Natural killer cell treated with Interleukin-12 subunit alpha and Interleukin-12 subunit beta and Interleukin-15 and Interleukin-18, amount 100 ng/mL, for 72 hours (primary cell): Measurements from ENCODE around the gene CLEC16A. TPM values are rescaled to one million over a fixed set of nuclear protein-coding genes. Genes with fewer than 3 reads are reported as not detected.

Experiments used
- ATAC-seq, 2 donors: fragments of 150-1000 bp; cut with Tn5 transposase in 1 of 2; sonication (Bioruptor Pico), chemical (Tn5 transposase) in 1 of 2; 2 replicates each; pipeline ENCODE4 v1.10.0; 2021
- DNase-seq: peaks from one replicate; pipeline ENCODE4 v3.0.0; 2022; ENCODE audit warnings: low spot score
- H3K27ac Mint-ChIP-seq, 2 donors: 1 replicate in 1 of 2; 2 replicates in 1 of 2; pipeline ENCODE4 v1.8.0; 2022; ENCODE audit warnings: mixed read lengths in 2 of 2, mild to moderate bottlenecking in 1 of 2, moderate library complexity in 1 of 2
- H3K27me3 Mint-ChIP-seq, 2 donors: 1 replicate in 1 of 2; 2 replicates in 1 of 2; pipeline ENCODE4 v1.8.0; 2022; ENCODE audit warnings: mixed read lengths in 2 of 2
- H3K36me3 Mint-ChIP-seq: one replicate; pipeline ENCODE4 v1.8.0; 2022; ENCODE audit warnings: mixed read lengths
- H3K4me1 Mint-ChIP-seq, 2 donors: 1 replicate in 1 of 2; 2 replicates in 1 of 2; pipeline ENCODE4 v1.8.0; 2022; ENCODE audit warnings: low read depth in 2 of 2, mixed read lengths in 2 of 2, mild to moderate bottlenecking in 1 of 2
- H3K4me3 Mint-ChIP-seq: one replicate; pipeline ENCODE4 v1.8.0; 2022; ENCODE audit warnings: mixed read lengths
- H3K9me3 Mint-ChIP-seq: 2 replicates; pipeline ENCODE4 v1.8.0; 2022; ENCODE audit warnings: mixed read lengths
- total RNA-seq, 2 donors: library from RNA; stranded (reverse); gene quantifications; one replicate each; pipeline ENCODE4 v1.2.3, GENCODE V29; 2022

Gene CLEC16A
- total RNA-seq, 2 donors from 2014 or later, result 42.5 to 60.2 TPM

DNA sequence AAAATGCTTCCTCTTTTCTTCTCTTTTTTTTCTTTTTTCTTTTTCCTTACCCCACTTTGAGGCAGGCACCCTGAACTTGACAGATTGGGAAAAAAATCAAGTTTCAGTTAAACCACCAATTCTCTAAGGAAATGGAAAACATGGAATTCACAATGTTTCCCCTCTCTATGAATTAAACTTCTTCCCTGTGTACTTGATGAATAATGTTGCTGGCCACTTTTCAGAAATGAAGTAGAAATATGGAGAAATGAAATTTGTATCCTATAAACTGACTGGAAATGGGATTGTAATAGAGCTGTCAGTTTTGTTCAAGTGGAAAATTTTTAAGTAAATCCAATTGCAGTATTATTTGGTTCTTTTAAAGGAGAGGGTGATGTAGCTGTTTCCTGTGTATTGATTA lies 129.8 kb downstream of the CLEC16A start:
- Mint-ChIP-seq H3K36me3 (peaks cover 21% of the 10 kb centered on the region), H3K4me3 (no peak overlapping the region), H3K27ac (peak overlapping the region; percentile 66 to 97), H3K27me3 (no peaks in the 10 kb centered on the region), H3K4me1 (peaks cover 68 to 83% of the 10 kb centered on the region in 2 donors), H3K9me3 (no peaks in the 10 kb centered on the region)
- ATAC-seq, result no peak
- no peak for DNase-seq

DNA sequence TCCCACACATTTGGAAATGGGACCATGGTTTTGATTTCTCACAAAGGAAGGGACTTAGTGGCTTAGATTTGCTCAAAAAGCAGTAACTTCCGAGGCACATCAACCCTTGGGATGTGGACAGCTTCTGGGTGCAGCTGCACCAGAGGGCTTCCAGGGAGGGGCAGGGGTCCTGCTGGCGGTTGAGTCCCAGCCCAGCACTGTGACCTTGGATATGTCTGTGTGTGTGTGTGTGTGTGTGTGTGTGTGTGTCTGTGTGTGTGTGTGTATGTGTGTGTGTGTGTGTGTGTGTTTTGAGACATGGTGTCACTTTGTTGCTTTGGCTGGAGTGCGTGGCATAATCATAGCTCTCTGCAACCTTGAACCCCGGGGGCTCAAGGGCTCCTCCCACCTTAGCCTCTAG lies 130.8 kb downstream of the CLEC16A start:
- peaks cover 78 to 93% of the 10 kb centered on the region in 2 donors for H3K4me1 Mint-ChIP-seq
- H3K9me3 Mint-ChIP-seq, result no peaks in the 10 kb centered on the region
- ATAC-seq (no peak), DNase-seq (no peak)
- H3K27ac Mint-ChIP-seq, result peak overlapping the region in 1 of 2 donors; percentile 97
- peaks cover 29% of the 10 kb centered on the region for H3K36me3 Mint-ChIP-seq
- H3K4me3 Mint-ChIP-seq, result no peak overlapping the region
- H3K27me3 Mint-ChIP-seq, result no peaks in the 10 kb centered on the region

DNA sequence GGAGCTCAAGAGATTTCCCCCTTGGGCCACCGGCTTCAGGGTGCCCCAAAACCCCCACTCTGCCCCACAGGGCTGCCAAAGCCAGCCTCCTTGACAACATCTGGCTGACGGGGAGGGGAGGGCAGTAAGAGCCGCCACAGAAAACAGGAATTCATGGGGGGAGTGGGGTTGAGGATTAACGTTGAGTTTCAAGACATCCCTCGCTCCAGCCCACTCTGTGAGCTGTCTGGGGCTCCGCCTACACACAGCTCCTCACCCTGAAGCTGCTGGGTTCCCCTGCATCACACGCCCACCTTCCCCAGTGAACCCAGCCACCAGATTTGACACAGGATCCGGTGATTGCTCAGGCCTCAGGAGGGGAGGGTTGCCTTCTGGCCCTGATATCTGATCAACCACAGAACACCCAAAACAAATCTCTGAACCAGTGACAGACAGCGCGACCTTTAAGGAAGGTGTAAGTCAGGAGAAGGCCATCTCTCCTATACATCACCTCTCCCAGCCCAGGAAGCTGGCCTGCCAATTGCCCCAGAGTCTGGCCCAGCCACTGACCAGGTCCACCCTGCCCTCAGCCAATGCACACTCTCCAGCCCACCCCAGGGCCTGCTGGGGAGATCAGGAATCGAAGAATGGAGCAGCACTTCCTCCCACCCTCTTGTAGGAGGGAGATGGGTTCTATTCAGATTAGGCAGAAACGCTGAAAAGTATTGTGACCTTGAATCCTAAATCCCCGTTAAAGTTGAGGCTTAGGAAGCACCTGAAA lies 132.1 kb downstream of the CLEC16A start:
- Mint-ChIP-seq H3K9me3 (no peaks in the 10 kb centered on the region), H3K27ac (peak overlapping the region; percentile 61 to 97), H3K4me1 (peaks cover 77 to 90% of the 10 kb centered on the region in 2 donors), H3K4me3 (peak overlapping the region; percentile 44), H3K27me3 (no peaks in the 10 kb centered on the region), H3K36me3 (peaks cover 25% of the 10 kb centered on the region)
- DNase-seq (peak; percentile 69), ATAC-seq (peak; percentile 58 to 67)

DNA sequence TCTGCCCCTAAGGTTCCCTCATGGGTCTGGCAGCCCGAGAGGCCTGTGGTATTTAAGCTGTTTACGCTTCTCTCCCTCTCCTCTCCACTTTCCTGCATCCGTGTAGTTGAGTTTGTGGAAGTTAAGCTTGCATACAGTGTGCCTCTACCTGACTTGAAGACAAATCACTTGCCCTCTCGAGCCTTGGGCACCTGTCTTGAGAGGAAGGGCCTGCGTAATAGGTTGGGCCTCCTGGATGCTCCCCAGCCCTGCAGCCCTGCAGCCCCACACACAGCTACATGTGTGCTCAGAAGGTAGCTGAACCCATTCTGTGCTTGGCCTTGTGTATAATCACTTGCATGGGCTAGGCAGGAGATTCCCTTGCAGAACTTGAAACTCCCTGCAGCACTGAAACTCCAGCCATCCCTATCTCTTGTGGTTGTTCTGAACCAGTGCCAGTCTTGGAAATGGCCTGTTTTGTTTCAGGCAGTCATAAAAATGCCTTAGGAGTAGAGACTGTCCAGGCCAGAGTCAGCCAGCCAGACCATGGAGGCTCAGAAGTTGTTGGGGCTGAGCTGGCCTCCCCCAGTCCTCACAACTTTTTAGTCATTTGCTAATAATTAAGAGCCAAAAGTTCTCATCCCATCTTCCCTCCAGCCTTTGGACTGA lies 134.6 kb downstream of the CLEC16A start:
- no peaks in the 10 kb centered on the region for H3K27me3 Mint-ChIP-seq
- no peak for DNase-seq
- peak overlapping the region; percentile 67 for H3K4me3 Mint-ChIP-seq
- peak overlapping the region; percentile 80 to 97 for H3K27ac Mint-ChIP-seq
- H3K9me3 Mint-ChIP-seq, result no peaks in the 10 kb centered on the region
- peaks cover 14% of the 10 kb centered on the region for H3K36me3 Mint-ChIP-seq
- ATAC-seq, result no peak
- peaks cover 64 to 65% of the 10 kb centered on the region in 2 donors for H3K4me1 Mint-ChIP-seq

DNA sequence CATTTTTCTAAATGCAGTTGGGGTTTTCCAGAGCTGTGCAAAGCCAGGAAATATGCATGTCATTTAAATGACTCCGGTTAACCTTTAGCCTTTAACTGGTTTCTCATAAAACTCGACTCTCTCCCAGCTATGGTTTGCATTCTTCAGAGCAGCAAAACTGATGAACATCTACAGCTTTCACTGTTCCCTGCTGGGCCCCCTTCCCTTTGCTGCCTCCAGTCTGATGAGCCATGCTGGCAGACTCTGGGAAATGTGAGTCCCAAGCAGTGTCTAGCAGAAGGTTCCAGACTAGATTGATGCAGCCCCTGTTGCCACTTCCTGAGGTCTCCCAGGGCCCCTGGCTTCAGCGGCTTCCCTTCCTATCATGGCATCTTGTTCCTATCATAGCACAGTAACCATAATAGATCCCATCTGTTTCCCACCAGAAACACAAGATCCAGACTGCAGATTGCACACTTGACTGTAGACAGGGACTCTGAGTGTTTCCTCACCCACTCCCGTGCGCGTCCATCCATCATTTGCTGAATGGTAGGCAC lies 135.4 kb downstream of the CLEC16A start:
- Mint-ChIP-seq H3K27ac (peak overlapping the region; percentile 80 to 97), H3K4me3 (peak overlapping the region; percentile 67), H3K36me3 (peaks cover 12% of the 10 kb centered on the region), H3K27me3 (no peaks in the 10 kb centered on the region), H3K9me3 (no peaks in the 10 kb centered on the region), H3K4me1 (peaks cover 57 to 61% of the 10 kb centered on the region in 2 donors)
- DNase-seq (no peak), ATAC-seq (no peak)

DNA sequence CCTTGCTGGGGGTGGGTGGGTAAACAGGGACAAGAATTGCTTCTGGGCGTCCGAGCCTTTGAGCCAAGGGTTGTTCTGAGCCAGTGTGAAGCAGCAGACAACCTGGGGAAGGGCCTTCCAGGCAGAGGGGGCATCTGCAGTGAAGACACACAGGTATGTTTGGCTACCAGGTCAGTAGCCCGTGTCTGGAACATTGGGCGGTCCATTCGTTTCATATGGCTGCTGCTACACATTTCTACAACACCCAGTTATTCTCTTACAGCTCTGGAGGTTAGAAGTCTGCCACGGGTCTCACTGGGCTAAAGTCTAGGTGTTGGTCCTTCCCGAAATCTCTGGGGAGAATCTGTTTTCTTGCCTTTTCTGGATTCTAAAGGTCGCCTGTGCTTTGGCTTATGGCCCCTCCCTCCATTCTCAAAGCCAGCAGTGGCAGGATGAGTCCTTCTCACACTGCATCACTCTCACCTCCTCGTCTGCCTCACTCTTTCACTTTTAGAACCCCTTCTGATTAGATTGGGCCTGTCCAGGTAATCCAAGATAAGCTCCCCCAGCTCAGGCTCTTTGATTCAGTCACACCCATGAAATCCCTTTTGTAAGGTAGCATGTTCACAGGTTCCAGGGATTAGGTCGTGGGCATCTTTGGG lies 136.1 kb downstream of the CLEC16A start:
- Mint-ChIP-seq H3K4me3 (peak overlapping the region; percentile 72), H3K27me3 (no peaks in the 10 kb centered on the region), H3K4me1 (peaks cover 52 to 58% of the 10 kb centered on the region in 2 donors), H3K36me3 (peaks cover 12% of the 10 kb centered on the region), H3K27ac (peak overlapping the region; percentile 80 to 97), H3K9me3 (no peaks in the 10 kb centered on the region)
- DNase-seq (no peak), ATAC-seq (no peak)

DNA sequence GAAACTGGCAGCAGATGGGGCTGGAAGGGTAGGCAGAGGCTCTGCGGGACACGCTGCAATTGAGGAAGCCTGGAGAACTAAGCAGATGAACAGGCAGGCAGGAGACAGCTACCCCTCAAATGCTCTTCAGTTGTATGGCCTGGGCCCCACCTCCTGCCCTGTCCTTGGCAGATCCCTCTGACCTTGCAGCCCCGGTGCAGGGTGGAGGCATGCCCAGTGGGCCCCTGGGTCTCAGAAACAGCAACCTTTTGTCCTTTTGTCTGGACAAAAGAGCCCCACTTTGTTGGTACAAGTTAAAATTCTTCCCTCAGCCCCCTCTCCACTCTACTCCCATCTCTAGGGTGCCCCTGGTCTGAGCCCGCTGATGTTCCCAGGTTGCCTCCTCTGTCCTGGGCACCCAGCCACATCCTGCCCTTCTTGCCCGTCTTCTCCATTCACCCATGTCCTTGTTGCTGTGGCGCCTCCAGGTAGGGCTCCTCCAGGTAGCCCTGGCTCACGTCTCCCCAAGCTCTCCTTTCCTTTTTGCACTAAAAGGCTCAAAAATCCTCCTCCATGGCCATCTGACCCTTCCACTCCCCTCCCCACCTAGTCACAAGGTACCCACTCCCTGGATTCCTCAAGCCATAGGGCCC lies 136.8 kb downstream of the CLEC16A start:
- ATAC-seq (no peak), DNase-seq (no peak)
- Mint-ChIP-seq H3K27me3 (no peaks in the 10 kb centered on the region), H3K27ac (peak overlapping the region; percentile 80 to 97), H3K4me1 (peaks cover 48 to 55% of the 10 kb centered on the region in 2 donors), H3K4me3 (peak overlapping the region; percentile 72), H3K9me3 (no peaks in the 10 kb centered on the region), H3K36me3 (peaks cover 12% of the 10 kb centered on the region)

DNA sequence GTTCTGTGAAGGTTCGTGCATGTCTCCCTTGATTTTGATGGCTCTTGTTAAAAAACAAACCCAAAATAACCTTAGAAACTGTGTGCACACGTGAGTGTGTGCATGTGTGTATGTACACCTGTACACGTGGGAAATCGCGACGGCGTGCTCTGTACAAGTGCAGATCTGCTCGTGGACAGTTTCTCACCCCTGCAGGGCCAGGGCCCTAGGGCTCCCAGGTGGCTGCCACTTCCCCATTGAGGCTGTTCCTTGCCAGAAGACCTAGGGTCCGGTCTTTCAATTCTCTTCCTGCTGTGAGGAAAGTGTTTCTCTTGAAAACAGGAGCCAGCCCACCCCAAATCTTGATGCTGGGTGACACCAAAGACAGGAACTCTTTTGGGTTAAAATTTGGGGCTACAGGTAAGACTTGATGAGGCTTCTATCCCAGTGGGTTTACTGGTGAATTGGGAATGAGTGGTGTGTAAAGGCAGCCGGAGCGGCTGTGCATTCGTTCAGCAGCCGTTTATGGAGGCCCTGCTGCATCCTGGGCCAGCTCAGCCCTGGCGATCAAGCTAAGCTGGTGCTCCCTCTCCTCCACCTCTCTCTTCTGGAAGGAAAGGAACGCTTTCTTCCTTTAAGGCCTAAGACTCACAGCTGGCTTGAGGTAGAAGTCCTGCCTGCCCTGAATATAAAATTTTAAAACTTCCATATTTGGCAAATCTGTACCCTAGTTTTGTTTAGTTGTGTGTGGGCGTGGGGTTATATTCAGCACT lies 137.9 kb downstream of the CLEC16A start:
- H3K36me3 Mint-ChIP-seq, result peaks cover 12% of the 10 kb centered on the region
- peak overlapping the region in 1 of 2 donors; percentile 97 for H3K27ac Mint-ChIP-seq
- ATAC-seq (no peak), DNase-seq (no peak)
- no peak overlapping the region for H3K4me3 Mint-ChIP-seq
- no peaks in the 10 kb centered on the region for H3K27me3 Mint-ChIP-seq
- peaks cover 36 to 45% of the 10 kb centered on the region in 2 donors for H3K4me1 Mint-ChIP-seq
- no peaks in the 10 kb centered on the region for H3K9me3 Mint-ChIP-seq

DNA sequence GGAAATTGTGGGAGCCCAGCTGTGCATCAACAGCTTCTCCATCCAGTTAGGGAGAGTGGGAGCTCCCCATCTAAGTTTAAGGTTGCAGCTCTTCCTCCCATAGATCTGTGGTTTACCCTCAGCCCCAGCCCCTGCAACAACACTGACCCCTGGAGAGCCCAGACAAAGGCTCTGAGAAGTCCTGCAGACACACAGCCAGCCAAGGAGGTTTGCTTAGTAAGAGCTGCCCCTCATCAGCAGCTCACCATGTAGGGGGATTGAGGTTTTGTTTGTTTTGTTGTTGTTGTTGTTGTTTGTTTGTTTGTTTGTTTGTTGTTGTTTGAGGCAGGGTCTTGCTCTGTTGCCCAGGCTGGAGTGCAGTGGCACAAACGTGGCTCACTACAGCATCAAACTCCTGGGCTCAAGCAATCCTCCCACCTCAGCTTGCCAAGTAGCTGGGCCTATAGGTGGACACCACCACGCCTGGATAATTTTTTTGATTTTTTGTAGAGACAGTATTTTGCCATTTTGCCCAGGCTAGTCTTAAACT lies 138.6 kb downstream of the CLEC16A start:
- H3K36me3 Mint-ChIP-seq, result peaks cover 12% of the 10 kb centered on the region
- H3K27ac Mint-ChIP-seq, result peak overlapping the region in 1 of 2 donors; percentile 54
- no peaks in the 10 kb centered on the region for H3K27me3 Mint-ChIP-seq

DNA sequence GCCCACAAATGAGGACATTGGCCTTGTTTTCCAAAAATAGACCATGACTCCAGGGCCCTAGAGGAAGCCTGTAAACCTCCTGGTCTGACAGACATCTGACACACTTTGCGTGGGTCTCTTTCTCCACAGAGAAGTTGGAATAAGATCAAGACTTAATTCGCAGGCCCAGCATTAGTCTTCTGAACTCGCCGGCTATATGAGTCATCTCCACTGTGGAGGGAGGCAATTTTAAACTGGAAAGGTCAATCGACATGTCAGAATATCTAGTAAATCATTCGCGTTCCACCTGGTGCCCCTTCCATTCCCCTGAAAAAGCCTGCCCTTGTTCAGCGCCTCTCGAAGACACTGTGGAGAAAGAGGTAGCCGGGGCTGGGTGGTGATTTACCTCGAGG lies 140.1 kb downstream of the CLEC16A start:
- H3K4me1 Mint-ChIP-seq, result peaks cover 14 to 32% of the 10 kb centered on the region in 2 donors
- DNase-seq, result no peak
- H3K4me3 Mint-ChIP-seq, result no peak overlapping the region
- peaks cover 9% of the 10 kb centered on the region for H3K36me3 Mint-ChIP-seq
- peak overlapping the region in 1 of 2 donors; percentile 54 for H3K27ac Mint-ChIP-seq
- no peaks in the 10 kb centered on the region for H3K27me3 Mint-ChIP-seq
- H3K9me3 Mint-ChIP-seq, result no peaks in the 10 kb centered on the region
- ATAC-seq, result no peak

More for the DNA sequence above, 138.6 kb downstream of the CLEC16A start:
- no peak for ATAC-seq
- no peak overlapping the region for H3K4me3 Mint-ChIP-seq
- peaks cover 30 to 39% of the 10 kb centered on the region in 2 donors for H3K4me1 Mint-ChIP-seq
- no peaks in the 10 kb centered on the region for H3K9me3 Mint-ChIP-seq
- no peak for DNase-seq

DNA sequence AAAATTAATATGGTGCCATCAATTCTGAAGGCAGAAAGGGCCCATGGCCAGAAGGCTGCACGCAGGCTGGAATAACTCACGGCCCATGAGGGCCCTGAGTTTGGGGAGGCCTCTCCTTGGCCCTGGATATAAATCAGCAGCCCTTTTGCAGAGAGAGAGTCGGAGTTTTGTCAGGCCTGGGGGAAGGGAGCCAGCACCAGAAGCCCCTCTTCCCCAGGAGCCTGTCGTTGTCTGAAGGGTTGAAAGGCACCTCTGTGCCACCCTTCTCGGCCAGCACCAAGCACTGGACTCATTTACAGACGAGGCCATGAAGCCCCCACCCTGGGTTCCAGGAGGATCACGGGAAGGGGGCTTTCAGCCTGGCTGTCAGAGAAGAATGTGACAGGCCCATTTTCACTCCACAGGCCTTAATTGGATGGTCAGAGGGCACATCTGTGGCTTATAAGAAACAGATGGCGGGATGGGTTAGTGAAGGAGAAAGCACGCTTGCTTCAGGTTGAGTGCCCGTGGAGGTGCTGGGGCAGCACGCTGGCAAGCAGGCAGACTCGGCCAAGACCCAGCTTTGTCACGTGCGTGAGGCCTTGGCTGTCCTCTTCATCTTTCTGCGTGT lies 140.6 kb downstream of the CLEC16A start:
- Mint-ChIP-seq H3K36me3 (peaks cover 5% of the 10 kb centered on the region), H3K4me3 (no peak overlapping the region), H3K27ac (peak overlapping the region in 1 of 2 donors; percentile 54), H3K4me1 (peaks cover 9 to 30% of the 10 kb centered on the region in 2 donors), H3K27me3 (no peaks in the 10 kb centered on the region), H3K9me3 (no peaks in the 10 kb centered on the region)
- ATAC-seq (no peak), DNase-seq (no peak)

DNA sequence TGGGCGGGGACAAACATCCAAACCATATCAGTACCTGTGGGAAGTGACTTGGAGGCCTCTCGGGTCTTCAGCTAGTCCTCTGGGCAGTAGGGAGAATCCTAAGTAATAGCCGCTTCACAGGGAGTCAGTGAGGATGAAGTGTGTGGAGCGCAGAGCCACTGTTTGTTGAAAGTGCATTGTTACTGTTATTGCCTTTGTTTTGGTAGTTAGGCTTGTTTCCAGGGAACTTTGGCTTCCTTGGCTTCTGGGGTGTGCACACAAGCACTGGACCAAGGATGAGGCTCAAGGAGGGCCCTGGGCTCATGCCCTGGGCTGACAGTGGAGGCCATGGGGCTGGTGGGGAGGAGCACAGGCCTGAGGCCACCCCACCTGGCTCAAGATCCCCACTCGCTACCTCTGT lies 141.6 kb downstream of the CLEC16A start:
- Mint-ChIP-seq H3K27me3 (no peaks in the 10 kb centered on the region), H3K36me3 (no peaks in the 10 kb centered on the region), H3K27ac (peak overlapping the region in 1 of 2 donors; percentile 54), H3K4me1 (peaks cover 2 to 26% of the 10 kb centered on the region in 2 donors), H3K9me3 (no peaks in the 10 kb centered on the region), H3K4me3 (no peak overlapping the region)
- no peak for ATAC-seq
- DNase-seq, result no peak
